Activated T-helper 9 cell treated with anti-CD3 and anti-CD28 coated beads, Interleukin-2, amount 50 U/mL, for 16 hours (primary cell): Measurements from ENCODE around the gene TUBGCP2.

Source experiments
- DNase-seq: peaks from one replicate; pipeline ENCODE4 v3.0.0-alpha.2; 2020; ENCODE audit warnings: low read depth

TUBGCP2 gene, protein sequence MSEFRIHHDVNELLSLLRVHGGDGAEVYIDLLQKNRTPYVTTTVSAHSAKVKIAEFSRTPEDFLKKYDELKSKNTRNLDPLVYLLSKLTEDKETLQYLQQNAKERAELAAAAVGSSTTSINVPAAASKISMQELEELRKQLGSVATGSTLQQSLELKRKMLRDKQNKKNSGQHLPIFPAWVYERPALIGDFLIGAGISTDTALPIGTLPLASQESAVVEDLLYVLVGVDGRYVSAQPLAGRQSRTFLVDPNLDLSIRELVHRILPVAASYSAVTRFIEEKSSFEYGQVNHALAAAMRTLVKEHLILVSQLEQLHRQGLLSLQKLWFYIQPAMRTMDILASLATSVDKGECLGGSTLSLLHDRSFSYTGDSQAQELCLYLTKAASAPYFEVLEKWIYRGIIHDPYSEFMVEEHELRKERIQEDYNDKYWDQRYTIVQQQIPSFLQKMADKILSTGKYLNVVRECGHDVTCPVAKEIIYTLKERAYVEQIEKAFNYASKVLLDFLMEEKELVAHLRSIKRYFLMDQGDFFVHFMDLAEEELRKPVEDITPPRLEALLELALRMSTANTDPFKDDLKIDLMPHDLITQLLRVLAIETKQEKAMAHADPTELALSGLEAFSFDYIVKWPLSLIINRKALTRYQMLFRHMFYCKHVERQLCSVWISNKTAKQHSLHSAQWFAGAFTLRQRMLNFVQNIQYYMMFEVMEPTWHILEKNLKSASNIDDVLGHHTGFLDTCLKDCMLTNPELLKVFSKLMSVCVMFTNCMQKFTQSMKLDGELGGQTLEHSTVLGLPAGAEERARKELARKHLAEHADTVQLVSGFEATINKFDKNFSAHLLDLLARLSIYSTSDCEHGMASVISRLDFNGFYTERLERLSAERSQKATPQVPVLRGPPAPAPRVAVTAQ

DNA sequence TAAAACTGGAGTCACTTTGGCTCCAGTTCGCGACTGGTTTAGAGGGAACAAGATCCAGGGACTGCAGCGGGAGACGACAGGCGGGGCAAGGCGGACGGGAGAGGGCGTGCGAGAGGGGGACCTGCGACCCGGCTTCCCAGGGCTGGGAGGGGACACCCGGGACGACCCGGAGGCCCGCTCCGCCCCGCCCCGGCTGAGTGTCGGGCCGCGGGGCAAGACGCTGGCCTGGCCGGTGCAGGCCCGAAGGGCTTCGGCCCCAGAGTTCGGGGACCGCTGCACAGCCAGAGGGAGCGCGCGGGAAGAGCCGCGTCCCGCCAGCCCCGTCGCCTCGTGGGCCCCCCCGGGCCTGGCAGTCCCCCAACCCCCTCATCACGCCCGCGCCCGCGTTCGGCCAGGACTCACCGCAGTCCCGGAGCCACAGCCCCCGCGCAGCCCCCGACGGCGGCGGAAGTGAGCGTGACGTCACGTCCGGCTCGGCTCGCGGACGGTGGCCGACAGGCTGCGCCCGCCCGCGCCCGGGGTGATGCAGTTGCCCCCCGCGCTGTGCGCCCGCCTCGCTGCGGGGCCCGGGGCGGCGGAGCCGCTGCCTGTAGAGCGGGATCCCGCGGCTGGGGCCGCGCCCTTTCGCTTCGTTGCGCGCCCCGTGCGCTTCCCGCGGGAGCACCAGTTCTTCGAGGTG lies at the start of gene TUBGCP2, which contains the start of gene ZNF511:
Gene TUBGCP2, minus strand, starts transcription at position 452 of the 679 bp plus-strand sequence. CDS start 5,931 bp downstream, outside the sequence.
Gene ZNF511, plus strand, starts transcription at position 494 of the 679 bp plus-strand sequence. Its CDS starts 30 bp downstream, at position 524.
- peak; percentile 86 for DNase-seq

DNA sequence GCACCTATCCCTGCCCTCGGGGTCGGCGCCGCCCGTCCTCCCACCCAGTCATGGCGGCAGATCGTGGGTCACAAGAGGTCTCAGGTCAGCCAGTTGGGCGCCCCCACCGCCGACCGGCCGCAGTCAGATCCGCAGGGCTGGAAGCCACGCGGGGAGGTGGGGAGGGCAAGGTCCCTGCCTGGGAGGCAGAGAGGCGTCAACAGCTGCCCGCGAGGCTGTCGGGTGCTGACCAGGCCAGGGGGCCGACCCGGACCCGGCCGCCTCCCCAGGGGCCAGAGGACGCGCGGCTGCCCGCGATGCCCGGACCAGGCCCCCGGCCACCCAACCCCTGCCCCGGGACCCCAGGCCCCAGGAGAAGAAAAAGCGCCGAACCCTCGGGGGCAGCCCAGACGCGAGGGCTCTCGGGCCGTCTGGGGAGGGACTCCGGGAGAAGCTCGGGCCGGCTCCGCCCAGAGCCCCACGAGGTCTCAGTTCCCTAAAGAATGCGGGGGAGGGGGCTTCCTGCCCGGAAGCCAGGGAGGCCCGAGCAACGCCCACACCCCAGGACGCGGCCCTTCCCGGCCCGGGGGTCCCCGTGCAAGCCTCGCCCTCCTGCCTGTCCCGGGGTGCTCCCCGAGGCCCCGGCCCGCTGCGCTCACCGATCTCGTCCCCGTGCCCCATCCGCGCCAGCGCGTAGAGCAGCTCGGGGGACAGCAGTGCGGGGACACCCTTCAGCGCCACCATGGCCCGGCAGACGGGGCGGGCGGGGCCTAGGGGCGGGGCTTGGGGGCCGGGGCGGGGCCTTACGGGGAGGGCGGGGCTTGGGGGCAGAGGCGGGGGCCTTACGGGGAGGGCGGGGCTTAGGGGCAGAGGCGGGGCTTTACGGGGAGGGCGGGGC lies 48.9 kb upstream of the TUBGCP2 start, which contains the start of gene FUOM:
Gene FUOM, minus strand, starts transcription at position 735 of the 877 bp plus-strand sequence. Its CDS starts 12 bp downstream, at position 723.
- DNase-seq = peak; percentile 64

DNA sequence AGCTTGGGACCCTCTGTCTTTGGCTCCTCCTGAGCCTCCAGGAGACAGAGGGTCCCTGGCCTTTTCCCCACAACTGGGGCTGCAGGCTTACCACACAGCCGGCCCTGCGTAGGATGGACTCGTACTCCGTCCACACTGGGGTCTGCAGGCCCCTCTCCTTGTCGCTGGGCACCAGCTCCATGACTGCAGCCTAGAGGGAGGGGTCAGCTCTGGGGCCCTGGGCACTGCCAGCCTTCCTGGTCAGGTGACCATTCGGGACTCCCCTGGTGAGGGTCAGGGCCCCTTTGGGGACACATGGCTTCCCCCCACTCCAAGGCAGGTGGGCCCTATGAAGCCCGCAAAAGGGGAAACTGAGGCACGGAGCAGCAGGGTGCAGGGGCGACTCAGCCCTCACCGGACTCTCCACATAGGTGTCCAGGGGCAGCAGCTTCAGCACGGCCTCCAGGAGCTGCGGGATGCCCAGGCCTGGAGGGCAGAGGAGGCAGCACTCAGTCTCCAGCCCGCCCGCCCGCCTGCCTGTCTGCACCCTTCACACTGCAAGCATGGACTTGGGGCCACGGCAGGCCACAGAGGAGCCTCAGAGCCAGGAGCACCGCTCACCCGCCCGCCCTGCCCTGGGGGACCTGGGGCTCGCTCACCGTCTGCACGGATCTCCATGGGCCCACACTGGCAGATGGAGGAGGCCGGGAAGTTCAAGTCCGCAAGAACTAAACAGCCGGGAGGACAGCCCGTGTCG lies 48.0 kb upstream of the TUBGCP2 start:
- no peak for DNase-seq

DNA sequence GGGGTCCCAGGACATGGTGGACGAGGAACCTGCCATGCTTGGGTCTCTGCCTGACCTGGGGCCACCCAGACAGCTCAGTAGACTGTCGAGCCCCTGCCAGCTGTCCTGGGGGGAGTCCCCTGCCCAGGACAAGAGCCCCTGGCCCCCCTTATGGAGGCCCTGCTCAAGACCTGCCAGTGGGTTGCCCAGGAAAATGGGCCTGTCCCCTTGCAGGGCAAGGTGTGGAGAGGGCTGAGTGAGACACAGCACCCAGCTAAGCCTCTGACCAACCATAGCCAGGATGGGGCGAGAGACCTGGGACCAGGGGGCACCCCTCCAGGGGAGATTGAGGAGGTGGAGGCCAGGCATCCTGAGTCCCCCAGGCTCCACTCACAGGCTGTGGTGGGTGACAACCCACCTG lies 47.3 kb upstream of the TUBGCP2 start:
- DNase-seq = no peak

DNA sequence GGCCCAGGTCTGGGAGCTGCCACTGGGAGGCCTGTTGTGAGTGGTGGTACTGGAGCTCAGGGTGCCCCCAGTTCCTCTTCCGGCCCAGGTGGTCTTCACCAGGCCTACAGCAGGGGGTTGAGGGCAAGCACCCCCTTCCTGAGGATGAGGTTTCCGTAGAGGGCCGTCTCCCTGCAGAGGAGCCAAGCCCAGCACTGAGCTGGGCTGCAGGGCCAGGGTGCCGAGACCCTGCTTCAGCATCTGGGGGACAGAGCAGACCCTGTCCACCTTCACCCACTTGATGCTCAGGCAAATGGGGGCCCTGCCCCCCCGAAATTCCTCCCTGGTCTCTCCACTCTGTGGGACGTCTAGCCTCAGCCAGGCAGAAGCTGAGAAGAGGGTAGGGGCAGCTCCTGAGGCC lies 46.6 kb upstream of the TUBGCP2 start:
- no peak for DNase-seq

DNA sequence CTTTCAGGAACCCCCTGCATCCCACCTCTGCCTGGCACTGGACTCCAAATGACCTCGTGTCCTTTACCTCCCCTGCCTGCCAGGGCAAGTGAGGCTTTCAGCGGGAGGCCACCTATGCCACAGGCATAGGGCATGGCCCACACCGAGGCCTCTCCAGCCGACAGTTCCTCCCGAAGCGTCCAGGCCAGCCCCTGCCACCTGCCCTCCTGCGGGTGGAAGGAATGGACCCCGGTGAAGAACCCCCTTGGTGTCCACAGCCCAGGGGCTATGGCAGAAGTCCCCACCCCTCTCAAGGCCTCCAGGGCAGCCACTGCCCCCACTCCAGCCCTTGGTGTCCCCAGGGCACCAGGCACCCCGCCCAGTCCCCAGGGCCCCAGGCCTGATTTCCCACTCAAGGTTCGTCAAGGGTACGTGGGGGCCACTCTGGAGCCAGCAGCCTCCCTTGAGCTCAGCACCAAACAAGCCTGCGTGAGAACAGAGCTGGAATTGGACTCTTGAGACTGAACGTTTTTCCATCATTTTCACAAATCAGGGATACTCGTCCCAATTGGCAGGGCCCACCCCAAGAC lies 46.1 kb upstream of the TUBGCP2 start:
- no peak for DNase-seq

DNA sequence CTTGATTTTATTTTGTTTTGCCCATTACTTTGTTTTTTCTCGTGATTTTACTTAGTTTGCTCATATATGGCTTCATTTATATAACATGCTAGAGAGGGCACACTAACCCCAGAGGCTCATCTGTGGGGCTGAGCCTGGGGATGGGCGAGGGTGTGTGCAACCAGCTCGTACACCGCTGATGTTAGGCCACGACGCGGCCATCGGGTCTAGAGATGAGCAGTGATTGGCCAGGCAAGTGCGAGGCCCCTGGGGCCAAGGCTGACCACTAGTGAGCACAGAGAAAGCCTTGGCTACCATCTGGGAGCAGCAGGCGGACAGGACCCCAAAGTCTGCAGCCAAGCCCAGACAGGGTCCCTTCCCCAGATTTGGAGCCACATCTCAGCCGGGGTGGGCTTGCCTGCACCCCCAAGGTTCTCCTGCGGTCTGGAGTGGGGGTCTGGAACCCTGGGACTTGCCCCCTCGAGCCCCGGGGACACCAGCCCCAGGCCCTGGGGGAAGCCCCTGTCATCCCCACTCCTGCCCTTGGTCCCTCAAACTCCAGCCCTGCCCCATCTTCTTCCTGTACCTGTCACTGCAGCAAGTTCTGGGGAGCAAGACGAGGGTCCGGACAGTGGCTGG lies 45.4 kb upstream of the TUBGCP2 start:
- no peak for DNase-seq

DNA sequence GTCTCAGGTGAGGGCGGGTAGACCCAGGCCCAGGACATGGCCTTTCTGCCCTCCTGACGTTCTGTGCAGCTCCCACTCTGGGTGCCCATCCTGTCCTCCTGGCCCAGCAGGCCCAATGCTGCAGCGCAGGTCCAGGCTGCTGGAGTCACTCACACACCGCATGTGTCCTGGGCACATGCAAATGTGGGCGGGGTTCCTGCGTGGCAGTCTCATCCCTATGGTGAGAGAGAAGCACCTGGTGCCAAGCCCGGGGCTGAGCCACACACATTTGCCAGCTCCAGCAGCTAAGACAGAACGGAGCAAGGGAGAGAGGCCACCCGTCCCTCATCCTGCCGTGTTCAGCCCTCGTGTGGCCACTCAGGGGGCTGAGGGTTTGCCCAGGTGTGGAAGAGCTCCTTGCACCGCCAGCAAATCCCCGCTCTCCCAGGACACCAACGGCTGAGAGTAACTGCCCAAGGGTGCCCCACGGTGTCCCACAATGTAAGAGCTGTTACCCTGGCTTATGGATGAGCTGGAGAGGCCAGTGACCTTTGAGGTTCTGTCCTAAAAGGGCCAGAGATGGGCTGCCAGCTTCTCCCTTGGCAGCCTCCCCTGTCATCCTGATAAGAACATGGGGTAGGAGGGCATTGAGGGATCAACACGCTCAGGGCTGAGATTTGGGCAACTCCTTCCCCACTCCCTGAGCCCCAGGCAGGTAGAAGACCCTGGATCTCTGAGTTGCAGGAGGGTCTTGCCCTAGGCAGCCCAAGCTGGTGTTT lies 44.7 kb upstream of the TUBGCP2 start:
- no peak for DNase-seq

DNA sequence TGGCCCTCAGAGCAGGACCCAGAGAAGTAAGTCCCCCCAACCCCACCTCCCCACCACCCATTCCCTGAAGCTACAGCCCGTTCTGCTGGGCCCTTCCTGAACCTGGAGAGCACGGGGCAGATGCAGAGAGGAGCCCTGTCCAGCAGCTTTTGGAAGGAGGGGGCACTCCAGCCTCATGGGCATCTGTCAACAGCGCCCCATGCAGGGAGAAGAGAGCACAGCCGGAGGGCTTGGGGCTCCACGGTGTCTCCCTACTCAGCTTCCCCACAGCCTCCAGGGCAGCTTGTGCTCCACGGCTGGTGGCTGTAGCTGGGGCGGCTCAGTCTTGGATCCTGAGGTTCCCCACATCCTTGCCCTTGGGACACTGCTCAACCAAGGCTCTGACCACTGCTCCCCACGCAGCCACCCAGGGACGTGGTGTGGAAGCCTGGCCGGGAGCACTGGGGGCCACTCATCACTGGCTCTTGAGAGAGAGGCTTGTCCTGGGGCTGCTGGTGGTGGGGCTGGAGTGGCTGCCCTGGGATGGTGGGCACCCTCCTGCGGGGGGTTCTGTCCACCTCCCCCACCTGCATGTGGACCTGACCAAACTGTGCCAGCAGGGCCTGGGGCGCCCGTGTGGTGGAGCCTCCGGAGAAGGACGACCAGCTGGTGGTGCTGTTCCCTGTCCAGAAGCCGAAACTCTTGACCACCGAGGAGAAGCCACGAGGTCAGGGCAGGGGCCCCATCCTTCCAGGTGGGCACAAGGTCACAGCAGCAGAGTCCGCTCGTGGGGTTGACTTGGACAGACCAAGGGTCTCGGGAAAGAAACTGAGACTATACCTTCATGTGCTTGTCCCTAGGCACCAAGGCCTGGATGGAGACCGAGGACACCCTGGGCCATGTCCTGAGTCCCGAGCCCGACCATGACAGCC lies 43.0 kb upstream of the TUBGCP2 start:
- no peak for DNase-seq

DNA sequence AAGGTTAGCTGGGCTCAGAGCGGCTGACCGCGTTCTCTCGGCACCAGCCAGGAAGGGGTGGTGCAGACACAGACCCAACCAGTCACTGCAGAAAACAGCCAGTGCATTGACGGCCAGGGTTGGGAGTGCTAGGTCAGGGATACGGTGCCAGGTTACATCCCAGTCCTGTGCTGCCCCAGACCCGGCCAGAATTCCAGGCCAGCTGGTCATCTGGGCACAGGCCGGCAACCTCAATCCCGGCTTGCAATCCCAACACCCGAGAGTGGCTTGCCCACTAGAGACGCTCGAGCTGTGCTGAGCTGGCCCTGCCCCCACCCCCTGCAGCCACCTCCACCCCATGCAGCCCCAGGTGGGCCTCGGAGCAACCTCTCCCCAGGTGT lies 42.3 kb upstream of the TUBGCP2 start:
- no peak for DNase-seq

DNA sequence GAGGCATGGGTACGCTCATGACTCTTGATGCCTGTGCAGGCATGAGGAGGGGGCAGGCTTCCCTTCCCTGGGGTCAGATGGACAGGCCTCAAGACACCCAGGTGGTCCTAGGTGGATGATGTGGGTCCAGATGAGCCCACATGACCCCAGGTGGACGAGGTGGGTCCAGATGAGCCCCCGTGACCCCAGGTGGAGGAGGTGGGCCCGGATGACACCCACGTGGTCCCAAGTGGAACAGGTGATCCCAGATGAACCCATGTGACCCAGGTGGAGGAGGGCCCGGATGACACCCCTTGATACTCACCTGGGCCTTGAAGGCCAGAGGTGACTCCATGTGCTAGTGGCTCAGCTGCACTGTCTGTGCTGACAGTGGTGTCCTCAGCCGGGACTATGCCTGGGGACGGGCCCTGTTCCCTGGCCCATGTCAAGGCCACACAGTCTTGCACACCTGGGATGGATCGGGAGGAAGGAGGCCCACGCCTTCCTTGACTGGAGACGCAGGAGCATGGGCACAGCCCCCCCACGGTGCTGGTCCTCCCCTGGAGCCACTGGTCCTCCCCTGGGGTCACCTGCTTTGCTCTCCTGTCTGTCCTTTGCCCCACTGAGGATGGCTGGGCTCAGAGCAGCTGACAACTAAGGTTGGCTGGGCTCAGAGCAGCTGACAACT lies 41.7 kb upstream of the TUBGCP2 start:
- no peak for DNase-seq

DNA sequence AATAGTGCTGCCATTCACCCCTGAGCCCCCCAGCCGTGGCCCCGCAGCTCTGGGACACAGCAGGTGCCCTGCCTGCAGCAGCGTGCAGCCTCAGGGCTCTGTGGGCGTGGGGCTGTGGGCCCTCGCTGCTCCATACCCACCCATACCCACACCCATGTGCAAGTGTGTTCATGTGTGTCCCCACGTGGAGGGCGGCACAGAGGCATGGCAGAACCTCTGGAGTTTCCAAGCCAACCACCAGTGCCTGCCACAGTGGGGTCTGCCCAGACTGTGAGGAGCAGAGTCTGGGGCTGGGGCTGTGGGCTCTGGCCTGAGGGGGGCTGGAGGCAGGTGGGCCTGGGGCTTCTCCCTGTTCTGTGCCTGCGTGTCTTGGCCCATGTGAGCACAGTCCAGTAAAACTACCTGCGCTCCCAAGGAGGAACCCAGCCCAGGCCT lies 40.9 kb upstream of the TUBGCP2 start:
- no peak for DNase-seq

DNA sequence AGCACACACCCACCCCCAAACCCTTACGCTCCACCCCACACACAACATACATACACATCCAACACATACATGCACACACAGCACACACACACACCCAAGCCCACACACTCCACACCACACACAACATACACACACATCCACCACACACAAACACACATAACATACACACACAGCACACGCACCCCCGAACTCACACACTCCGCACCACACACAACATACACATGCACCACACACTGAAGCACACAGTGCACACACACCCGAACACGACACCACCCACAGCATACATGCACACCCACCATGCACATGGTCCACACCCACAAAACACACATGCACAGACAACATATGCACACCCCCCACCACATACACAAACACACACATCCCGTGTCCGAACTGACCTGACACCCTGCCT lies 40.5 kb upstream of the TUBGCP2 start:
- no peak for DNase-seq

DNA sequence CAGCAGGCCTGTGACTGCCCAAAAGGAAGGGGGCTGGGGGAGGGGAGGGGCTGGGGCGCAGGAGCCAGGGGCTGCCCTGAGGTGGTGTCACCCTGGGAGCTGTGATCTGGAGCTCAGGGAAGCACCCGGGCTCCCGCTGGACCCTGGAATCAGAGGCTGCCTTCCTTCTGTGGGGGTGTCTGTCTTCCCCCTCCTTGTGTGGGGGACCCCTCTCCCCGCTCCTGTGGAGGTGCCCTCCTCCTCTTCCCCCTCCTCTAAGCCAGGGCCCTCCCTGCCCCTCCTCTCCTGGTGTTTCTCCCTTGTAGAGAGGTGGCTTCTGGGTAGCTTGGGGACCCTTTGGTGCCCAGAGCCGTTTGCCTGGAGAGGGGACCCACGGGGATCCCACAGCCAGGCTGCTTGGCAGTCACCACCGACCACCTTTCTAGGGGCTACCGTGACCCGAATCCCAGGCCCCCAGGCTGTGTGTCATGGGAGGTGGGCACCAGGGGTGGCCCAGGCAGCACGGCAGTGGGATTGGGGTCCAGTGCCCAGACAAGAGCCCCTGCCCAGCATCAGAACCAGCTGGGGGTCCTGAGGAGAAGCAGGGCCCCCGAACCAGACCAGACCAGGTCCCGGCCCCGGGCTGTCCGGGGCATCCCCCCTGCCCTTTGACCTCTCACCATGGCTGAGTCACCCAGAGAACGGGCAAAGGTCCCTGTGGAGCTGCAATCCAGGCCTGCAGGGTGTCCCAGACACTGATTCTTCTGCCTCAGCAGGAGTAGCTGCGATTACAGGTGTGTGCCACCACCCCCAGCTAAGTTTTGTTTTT lies 39.2 kb upstream of the TUBGCP2 start:
- no peak for DNase-seq

DNA sequence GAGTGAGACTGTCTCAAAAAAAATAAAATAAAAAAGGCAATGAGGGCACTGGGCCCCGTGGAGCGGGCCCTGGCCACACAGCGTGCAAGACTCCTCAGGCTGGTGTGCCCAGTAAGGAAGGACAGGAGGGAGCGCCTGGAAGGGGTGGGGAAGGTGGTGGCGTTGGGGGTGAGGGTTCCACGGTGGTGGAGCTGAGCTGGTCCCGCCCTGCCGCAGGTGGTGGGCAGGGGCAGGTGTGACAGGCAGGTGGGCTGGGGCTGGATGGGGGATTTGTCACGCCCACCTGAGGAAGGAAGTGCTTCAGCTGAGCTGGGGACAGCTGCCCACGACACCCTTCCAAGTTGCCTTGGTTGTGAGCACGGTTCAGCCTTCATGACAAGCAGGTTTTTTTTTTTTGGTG lies 37.7 kb upstream of the TUBGCP2 start:
- no peak for DNase-seq

DNA sequence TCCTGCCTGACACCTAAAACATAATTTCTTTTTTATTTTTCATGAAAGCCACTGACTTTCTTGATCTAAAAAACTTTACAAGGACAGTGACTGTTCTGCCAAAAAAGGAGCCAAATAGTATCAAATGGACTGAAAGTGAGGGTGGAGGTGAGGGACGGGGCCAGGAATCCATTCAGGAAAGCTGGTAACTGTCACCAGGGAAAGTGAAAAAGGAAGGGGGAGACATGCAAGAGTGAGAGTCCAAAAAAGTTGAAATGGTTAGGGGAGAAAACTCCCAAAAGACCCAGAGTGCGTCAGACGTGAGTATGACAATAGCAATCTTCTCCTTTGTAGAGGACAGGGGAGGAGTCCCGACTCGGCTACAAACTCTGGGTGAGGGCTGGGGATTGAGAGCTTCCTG lies 35.6 kb upstream of the TUBGCP2 start:
- no peak for DNase-seq
